WTC11 (cell line): Measurements from ENCODE around the gene REPIN1. TPM values are rescaled to one million over a fixed set of nuclear protein-coding genes. Genes with fewer than 3 reads are reported as not detected.
A peak's percentile ranks its signal among the peaks of the same experiment; 100 is the strongest.

Source experiments
- ATF1 ChIP-seq: sonication (generic); formaldehyde crosslinking; IDR thresholded peaks from 2 replicates; pipeline ENCODE4 v1.8.1; 2023; ENCODE audit warnings: mild to moderate bottlenecking, moderate library complexity, missing genetic modification reagents
- ATF2 ChIP-seq: sonication (generic); formaldehyde crosslinking; IDR thresholded peaks from 2 replicates; pipeline ENCODE4 v1.8.1; 2022; ENCODE audit warnings: low read depth, missing genetic modification reagents, borderline replicate concordance
- EMX1 ChIP-seq: fragments of 250-450 bp; sonication (Bioruptor Pico); IDR thresholded peaks from 2 replicates; pipeline ENCODE4 v1.8.0; 2021; ENCODE audit warnings: mild to moderate bottlenecking
- ESRRA ChIP-seq: sonication (generic); formaldehyde crosslinking; IDR thresholded peaks from 2 replicates; pipeline ENCODE4 v1.8.1; 2022; ENCODE audit warnings: mild to moderate bottlenecking, missing genetic modification reagents, borderline replicate concordance
- ETV6 ChIP-seq: sonication (generic); formaldehyde crosslinking; IDR thresholded peaks from 2 replicates; pipeline ENCODE4 v1.8.1; 2022; ENCODE audit warnings: mild to moderate bottlenecking, missing genetic modification reagents
- FOXJ3 ChIP-seq: sonication (generic); formaldehyde crosslinking; IDR thresholded peaks from 2 replicates; pipeline ENCODE4 v1.9.0; 2021; ENCODE audit warnings: missing genetic modification reagents, mild to moderate bottlenecking, borderline replicate concordance
- GABPB1 ChIP-seq: sonication (generic); formaldehyde crosslinking; IDR thresholded peaks from 2 replicates; pipeline ENCODE4 v1.8.1; 2023; ENCODE audit warnings: mild to moderate bottlenecking, missing genetic modification reagents
- HMGXB4 ChIP-seq: sonication (generic); formaldehyde crosslinking; IDR thresholded peaks from 2 replicates; pipeline ENCODE4 v1.8.1; 2023; ENCODE audit warnings: mild to moderate bottlenecking, moderate library complexity, missing genetic modification reagents
- JUN ChIP-seq: sonication (generic); formaldehyde crosslinking; IDR thresholded peaks from 2 replicates; pipeline ENCODE4 v1.8.0; 2023; ENCODE audit warnings: mild to moderate bottlenecking, missing genetic modification reagents
- NFYB ChIP-seq: sonication (generic); formaldehyde crosslinking; conservative IDR thresholded peaks from 2 replicates; pipeline ENCODE4 v1.8.0; 2022; ENCODE audit warnings: low read depth, missing genetic modification reagents
- SP1 ChIP-seq: sonication (generic); formaldehyde crosslinking; conservative IDR thresholded peaks from 2 replicates; pipeline ENCODE4 v1.8.1; 2022; ENCODE audit warnings: missing genetic modification reagents
- TEAD1 ChIP-seq: sonication (generic); formaldehyde crosslinking; IDR thresholded peaks from 2 replicates; pipeline ENCODE4 v1.8.0; 2022; ENCODE audit warnings: mild to moderate bottlenecking, missing genetic modification reagents
- TEAD4 ChIP-seq: sonication (generic); formaldehyde crosslinking; IDR thresholded peaks from 2 replicates; pipeline ENCODE4 v1.8.0; 2022; ENCODE audit warnings: mild to moderate bottlenecking, missing genetic modification reagents
- ZNF263 ChIP-seq: sonication (generic); formaldehyde crosslinking; IDR thresholded peaks from 2 replicates; pipeline ENCODE4 v1.8.1; 2022; ENCODE audit warnings: low read depth, mild to moderate bottlenecking, moderate library complexity, missing genetic modification reagents
- ZNF671 ChIP-seq: fragments of 250-450 bp; sonication (Bioruptor Pico); IDR thresholded peaks from 2 replicates; pipeline ENCODE4 v1.8.0; 2021; ENCODE audit warnings: mild to moderate bottlenecking
- total RNA-seq: library from RNA; stranded (reverse); gene quantifications from 3 replicates; pipeline ENCODE4 v1.2.3, GENCODE V29; 2021
- TF ChIP-seq, protein P1 (sequence below): sonication (generic); formaldehyde crosslinking; IDR thresholded peaks from 2 replicates; pipeline ENCODE4 v1.8.0; 2023; ENCODE audit warnings: mild to moderate bottlenecking, missing genetic modification reagents
- TF ChIP-seq, protein P2 (sequence below): sonication (generic); formaldehyde crosslinking; IDR thresholded peaks from 2 replicates; pipeline ENCODE4 v1.8.1; 2022; ENCODE audit warnings: low read depth, mild to moderate bottlenecking, moderate library complexity, missing genetic modification reagents, borderline replicate concordance
- TF ChIP-seq, protein P3 (sequence below): fragments of 250-450 bp; sonication (Bioruptor Pico); IDR thresholded peaks from 2 replicates; pipeline ENCODE4 v1.9.0; 2021; ENCODE audit warnings: mild to moderate bottlenecking
- TF ChIP-seq, protein P4 (sequence below): fragments of 250-450 bp; sonication (Bioruptor Pico); IDR thresholded peaks from 2 replicates; pipeline ENCODE4 v1.9.0; 2021; ENCODE audit warnings: moderate library complexity, mild to moderate bottlenecking, inconsistent platforms, borderline replicate concordance
- TF ChIP-seq, protein P5 (sequence below): fragments of 250-450 bp; sonication (Bioruptor Pico); IDR thresholded peaks from 2 replicates; pipeline ENCODE4 v1.9.0; 2021; ENCODE audit warnings: mild to moderate bottlenecking

Gene REPIN1
- total RNA-seq, 1 experiment from 2014 or later = 130 TPM

- TF ChIP-seq, protein P1, sequence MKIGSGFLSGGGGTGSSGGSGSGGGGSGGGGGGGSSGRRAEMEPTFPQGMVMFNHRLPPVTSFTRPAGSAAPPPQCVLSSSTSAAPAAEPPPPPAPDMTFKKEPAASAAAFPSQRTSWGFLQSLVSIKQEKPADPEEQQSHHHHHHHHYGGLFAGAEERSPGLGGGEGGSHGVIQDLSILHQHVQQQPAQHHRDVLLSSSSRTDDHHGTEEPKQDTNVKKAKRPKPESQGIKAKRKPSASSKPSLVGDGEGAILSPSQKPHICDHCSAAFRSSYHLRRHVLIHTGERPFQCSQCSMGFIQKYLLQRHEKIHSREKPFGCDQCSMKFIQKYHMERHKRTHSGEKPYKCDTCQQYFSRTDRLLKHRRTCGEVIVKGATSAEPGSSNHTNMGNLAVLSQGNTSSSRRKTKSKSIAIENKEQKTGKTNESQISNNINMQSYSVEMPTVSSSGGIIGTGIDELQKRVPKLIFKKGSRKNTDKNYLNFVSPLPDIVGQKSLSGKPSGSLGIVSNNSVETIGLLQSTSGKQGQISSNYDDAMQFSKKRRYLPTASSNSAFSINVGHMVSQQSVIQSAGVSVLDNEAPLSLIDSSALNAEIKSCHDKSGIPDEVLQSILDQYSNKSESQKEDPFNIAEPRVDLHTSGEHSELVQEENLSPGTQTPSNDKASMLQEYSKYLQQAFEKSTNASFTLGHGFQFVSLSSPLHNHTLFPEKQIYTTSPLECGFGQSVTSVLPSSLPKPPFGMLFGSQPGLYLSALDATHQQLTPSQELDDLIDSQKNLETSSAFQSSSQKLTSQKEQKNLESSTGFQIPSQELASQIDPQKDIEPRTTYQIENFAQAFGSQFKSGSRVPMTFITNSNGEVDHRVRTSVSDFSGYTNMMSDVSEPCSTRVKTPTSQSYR (CRISPR knock-in tag) = peak; percentile 93
- TF ChIP-seq, protein P2, sequence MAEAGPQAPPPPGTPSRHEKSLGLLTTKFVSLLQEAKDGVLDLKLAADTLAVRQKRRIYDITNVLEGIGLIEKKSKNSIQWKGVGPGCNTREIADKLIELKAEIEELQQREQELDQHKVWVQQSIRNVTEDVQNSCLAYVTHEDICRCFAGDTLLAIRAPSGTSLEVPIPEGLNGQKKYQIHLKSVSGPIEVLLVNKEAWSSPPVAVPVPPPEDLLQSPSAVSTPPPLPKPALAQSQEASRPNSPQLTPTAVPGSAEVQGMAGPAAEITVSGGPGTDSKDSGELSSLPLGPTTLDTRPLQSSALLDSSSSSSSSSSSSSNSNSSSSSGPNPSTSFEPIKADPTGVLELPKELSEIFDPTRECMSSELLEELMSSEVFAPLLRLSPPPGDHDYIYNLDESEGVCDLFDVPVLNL (CRISPR knock-in tag) = 0 out of 2 replicates have a peak, but pooled peaks have one; percentile 19
- TF ChIP-seq ZNF671 = no peak
- peak; percentile 13; the same call in 1 of the 2 replicates for TF ChIP-seq ATF2
- TF ChIP-seq ETV6 (CRISPR knock-in tag) = no peak
- no peak for TF ChIP-seq ZNF263
- peak; percentile 55 for TF ChIP-seq HMGXB4 (CRISPR knock-in tag)
- TF ChIP-seq NFYB (CRISPR knock-in tag) = 0 out of 2 replicates have a peak, but pooled peaks have one; percentile 9
- TF ChIP-seq, protein P3, sequence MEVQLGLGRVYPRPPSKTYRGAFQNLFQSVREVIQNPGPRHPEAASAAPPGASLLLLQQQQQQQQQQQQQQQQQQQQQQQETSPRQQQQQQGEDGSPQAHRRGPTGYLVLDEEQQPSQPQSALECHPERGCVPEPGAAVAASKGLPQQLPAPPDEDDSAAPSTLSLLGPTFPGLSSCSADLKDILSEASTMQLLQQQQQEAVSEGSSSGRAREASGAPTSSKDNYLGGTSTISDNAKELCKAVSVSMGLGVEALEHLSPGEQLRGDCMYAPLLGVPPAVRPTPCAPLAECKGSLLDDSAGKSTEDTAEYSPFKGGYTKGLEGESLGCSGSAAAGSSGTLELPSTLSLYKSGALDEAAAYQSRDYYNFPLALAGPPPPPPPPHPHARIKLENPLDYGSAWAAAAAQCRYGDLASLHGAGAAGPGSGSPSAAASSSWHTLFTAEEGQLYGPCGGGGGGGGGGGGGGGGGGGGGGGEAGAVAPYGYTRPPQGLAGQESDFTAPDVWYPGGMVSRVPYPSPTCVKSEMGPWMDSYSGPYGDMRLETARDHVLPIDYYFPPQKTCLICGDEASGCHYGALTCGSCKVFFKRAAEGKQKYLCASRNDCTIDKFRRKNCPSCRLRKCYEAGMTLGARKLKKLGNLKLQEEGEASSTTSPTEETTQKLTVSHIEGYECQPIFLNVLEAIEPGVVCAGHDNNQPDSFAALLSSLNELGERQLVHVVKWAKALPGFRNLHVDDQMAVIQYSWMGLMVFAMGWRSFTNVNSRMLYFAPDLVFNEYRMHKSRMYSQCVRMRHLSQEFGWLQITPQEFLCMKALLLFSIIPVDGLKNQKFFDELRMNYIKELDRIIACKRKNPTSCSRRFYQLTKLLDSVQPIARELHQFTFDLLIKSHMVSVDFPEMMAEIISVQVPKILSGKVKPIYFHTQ (CRISPR knock-in tag) = peak; percentile 44; the same call in 1 of the 2 replicates
- TF ChIP-seq TEAD4 (CRISPR knock-in tag) = peak; percentile 73; the same call in 1 of the 2 replicates
- TF ChIP-seq, protein P4, sequence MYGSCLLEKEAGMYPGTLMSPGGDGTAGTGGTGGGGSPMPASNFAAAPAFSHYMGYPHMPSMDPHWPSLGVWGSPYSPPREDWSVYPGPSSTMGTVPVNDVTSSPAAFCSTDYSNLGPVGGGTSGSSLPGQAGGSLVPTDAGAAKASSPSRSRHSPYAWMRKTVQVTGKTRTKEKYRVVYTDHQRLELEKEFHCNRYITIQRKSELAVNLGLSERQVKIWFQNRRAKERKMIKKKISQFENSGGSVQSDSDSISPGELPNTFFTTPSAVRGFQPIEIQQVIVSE (CRISPR knock-in tag) = no peak
- no peak for TF ChIP-seq FOXJ3 (CRISPR knock-in tag)
- 0 out of 2 replicates have a peak, but pooled peaks have one; percentile 30 for TF ChIP-seq ATF1 (CRISPR knock-in tag)
- TF ChIP-seq SP1 (CRISPR knock-in tag) = peak; percentile 39
- TF ChIP-seq JUN (CRISPR knock-in tag) = no peak
- no peak for TF ChIP-seq GABPB1 (CRISPR knock-in tag)
- TF ChIP-seq ESRRA (CRISPR knock-in tag) = no peak
- peak; percentile 73; the same call in 1 of the 2 replicates for TF ChIP-seq TEAD1
- 0 out of 2 replicates have a peak, but pooled peaks have one; percentile 6 for TF ChIP-seq EMX1
- TF ChIP-seq, protein P5, sequence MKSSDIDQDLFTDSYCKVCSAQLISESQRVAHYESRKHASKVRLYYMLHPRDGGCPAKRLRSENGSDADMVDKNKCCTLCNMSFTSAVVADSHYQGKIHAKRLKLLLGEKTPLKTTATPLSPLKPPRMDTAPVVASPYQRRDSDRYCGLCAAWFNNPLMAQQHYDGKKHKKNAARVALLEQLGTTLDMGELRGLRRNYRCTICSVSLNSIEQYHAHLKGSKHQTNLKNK (CRISPR knock-in tag) = no peak
These were observed 494 bp downstream of the REPIN1 start (continued) for GRCh38 chr7:150368884-150369747.
